ENCODE data around the gene GATAD2A. TPM values are rescaled to one million over a fixed set of nuclear protein-coding genes. Genes with fewer than 3 reads are reported as not detected.

The GATAD2A gene
- total and polyA plus RNA-seq, 10 of the 15 experiments (the other 5 are each of a cell fraction or from before 2014, with no cell fraction given) = 2.6 to 173 (median 32.0) TPM

- ChIA-PET SMC1A (ENCODE audit: uncharacterized antibody, unreplicated experiment) (no interaction called here), RAD21 (ENCODE audit: unreplicated experiment) (no interaction called here), CTCF (interaction anchor here (0.9 to 1.0 kb wide), 3 partner anchors 9 to 102 kb away, joined by 3 to 6 read pairs (median 3); partner anchors contain the start of gene GMIP), POLR2A (no interaction called here)
- H3K27ac ChIP-seq (ENCODE audit: control insufficient read depth, insufficient read depth) = no peak overlapping the region
- H4K20me1 ChIP-seq (ENCODE audit: control insufficient read depth, insufficient read depth) = no peaks in the 10 kb centered on the region
- H3K36me3 ChIP-seq (ENCODE audit: control insufficient read depth in 2 of 2, insufficient read depth in 2 of 2, low read length in 1 of 2) = no peaks in the 10 kb centered on the region
- H2AFZ ChIP-seq (ENCODE audit: control insufficient read depth, low read depth, low read length) = no peak overlapping the region
- no peaks in the 10 kb centered on the region for H3K79me2 ChIP-seq (ENCODE audit: control insufficient read depth, insufficient read depth, low read length)
- no peak overlapping the region for H3K4me2 ChIP-seq (ENCODE audit: control insufficient read depth, insufficient read depth)
- in situ Hi-C loops (cut with MboI) (loop anchor here (25.0 kb wide), 4 partner anchors 870 to 1495 kb away; partner anchors contain the start of genes ZNF66 and ZNF737), intact Hi-C loops (cut with micrococcal nuclease; ENCODE audit: unreplicated experiment) (no loop called here)
- no peak for FAIRE-seq
- 63% methylated on average over 11 of the region's 12 CpGs for WGBS (ENCODE audit: insufficient coverage, insufficient replicate concordance, low lambda C conversion rate, missing lambda C conversion rate)
- peaks cover 0 to 3% of the 10 kb centered on the region in 2 experiments; a peak in 1 of 4 replicates for H3K27me3 ChIP-seq (replicated peaks in 1 of 2; ENCODE audit: control insufficient read depth in 2 of 2, insufficient read depth in 2 of 2, low read length in 1 of 2)
- no peak overlapping the region for H3K9ac ChIP-seq (ENCODE audit: control insufficient read depth, insufficient read depth, low read length)
- H3K4me1 ChIP-seq (ENCODE audit: control insufficient read depth, insufficient read depth, low read length) = peaks cover 3% of the 10 kb centered on the region
- no peaks in the 10 kb centered on the region; the same call in 2 of the 3 replicates for H3K9me3 ChIP-seq (replicated peaks; ENCODE audit: control insufficient read depth, insufficient read depth, low read length)
- no TSS peak for BruUV-seq (replicated peaks)
- no peak for DNase-seq (ENCODE audit: low read depth, low spot score)
- H3K4me3 ChIP-seq = no peak overlapping the region
- TF ChIP-seq NFYB (IDR thresholded peaks at IDR 0.05; ENCODE audit: insufficient read depth, low read depth, low read length) (no peak), NFXL1 (IDR thresholded peaks at IDR 0.05; ENCODE audit: borderline replicate concordance) (no peak), BCLAF1 (IDR thresholded peaks at IDR 0.05) (no peak), SP1 (IDR thresholded peaks at IDR 0.05; ENCODE audit: low read depth, low read length) (no peak), ESRRA (IDR thresholded peaks at IDR 0.05; ENCODE audit: low read length) (no peak), TCF3 (IDR thresholded peaks at IDR 0.05; ENCODE audit: borderline replicate concordance, insufficient read depth, low read depth, low read length) (no peak), ZSCAN29 (IDR thresholded peaks at IDR 0.05) (no peak), FOXM1 (IDR thresholded peaks at IDR 0.05; ENCODE audit: low read depth, low read length) (no peak), CBX5 (IDR thresholded peaks at IDR 0.05; ENCODE audit: low read depth) (no peak), MTA3 (IDR thresholded peaks at IDR 0.05; ENCODE audit: borderline replicate concordance, low read length) (no peak)
- ATAC-seq = no peak
These were observed 137.0 kb downstream of the GATAD2A start for GRCh38 chr19:19542507-19542906.

Data from GM12878 (cell line).